AG09319 (cell line): ENCODE data around the gene EYS.

Source experiments
- DNase-seq: peaks from one replicate; pipeline ENCODE4 v3.0.0-alpha.2; 2010; ENCODE audit warnings: low read depth; ENCODE audit errors: extremely low read depth
- CTCF ChIP-seq: IDR thresholded peaks from 2 replicates; pipeline ENCODE4 v1.5.1; 2011; ENCODE audit warnings: low read depth, mild to moderate bottlenecking, inconsistent platforms, low read length, moderate library complexity

Gene EYS

GRCh38 chr6:64932486-64932885 is 774.5 kb downstream of the EYS start:
- TF ChIP-seq CTCF = no peak
- DNase-seq = no peak

- no peak for TF ChIP-seq CTCF
- DNase-seq = no peak
These were observed 776.3 kb downstream of the EYS start for GRCh38 chr6:64930681-64931080.

GRCh38 chr6:64926051-64926450 is 781.0 kb downstream of the EYS start:
- no peak for TF ChIP-seq CTCF
- DNase-seq = no peak

- no peak for TF ChIP-seq CTCF
- DNase-seq = no peak
These were observed 786.8 kb downstream of the EYS start for GRCh38 chr6:64920257-64920656.

GRCh38 chr6:64914124-64914523 is 792.9 kb downstream of the EYS start:
- DNase-seq = no peak
- no peak for TF ChIP-seq CTCF

GRCh38 chr6:64912966-64913365 is 794.1 kb downstream of the EYS start:
- no peak for DNase-seq
- no peak for TF ChIP-seq CTCF

- no peak for TF ChIP-seq CTCF
- no peak for DNase-seq
These were observed 798.9 kb downstream of the EYS start for GRCh38 chr6:64908104-64908503.
